Measurements from ENCODE around the gene DLGAP1.

DNA sequence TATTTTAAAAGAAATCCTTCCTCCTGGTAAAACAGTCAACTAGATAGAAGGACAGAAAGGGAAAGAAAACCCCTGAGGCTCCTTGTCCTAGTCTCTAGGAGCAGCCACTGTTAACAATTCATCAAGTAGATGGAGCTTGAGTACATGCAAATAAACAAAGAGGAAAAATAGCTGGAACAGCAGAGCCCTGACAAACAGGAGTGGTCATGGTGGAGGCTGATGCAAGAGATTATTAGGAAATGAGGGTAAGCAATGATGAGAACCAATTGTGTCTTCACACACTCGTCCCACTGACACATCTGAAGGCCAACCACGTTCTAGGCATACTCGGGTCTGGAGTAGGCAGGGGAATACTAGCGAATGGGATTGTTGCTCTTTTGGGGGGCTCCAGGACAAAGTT lies 9.2 kb downstream of the DLGAP1 start:
- TF ChIP-seq SP1 (CRISPR knock-in tag; conservative IDR thresholded peaks at IDR 0.05) (no peak), EMX1 (CRISPR knock-in tag; IDR thresholded peaks at IDR 0.05) (no peak), PRRX2 (CRISPR knock-in tag; IDR thresholded peaks at IDR 0.05) (no peak), ZNF263 (CRISPR knock-in tag; IDR thresholded peaks at IDR 0.05; ENCODE audit: low read depth) (no peak), MXD4 (CRISPR knock-in tag; IDR thresholded peaks at IDR 0.05; ENCODE audit: borderline replicate concordance) (no peak), FOXP1 (CRISPR knock-in tag; IDR thresholded peaks at IDR 0.05; ENCODE audit: borderline replicate concordance) (no peak), TEAD1 (CRISPR knock-in tag; IDR thresholded peaks at IDR 0.05) (no peak), JUN (CRISPR knock-in tag; IDR thresholded peaks at IDR 0.05) (no peak), FOXK1 (CRISPR knock-in tag; IDR thresholded peaks at IDR 0.05) (no peak)
- TF ChIP-seq, protein P1, sequence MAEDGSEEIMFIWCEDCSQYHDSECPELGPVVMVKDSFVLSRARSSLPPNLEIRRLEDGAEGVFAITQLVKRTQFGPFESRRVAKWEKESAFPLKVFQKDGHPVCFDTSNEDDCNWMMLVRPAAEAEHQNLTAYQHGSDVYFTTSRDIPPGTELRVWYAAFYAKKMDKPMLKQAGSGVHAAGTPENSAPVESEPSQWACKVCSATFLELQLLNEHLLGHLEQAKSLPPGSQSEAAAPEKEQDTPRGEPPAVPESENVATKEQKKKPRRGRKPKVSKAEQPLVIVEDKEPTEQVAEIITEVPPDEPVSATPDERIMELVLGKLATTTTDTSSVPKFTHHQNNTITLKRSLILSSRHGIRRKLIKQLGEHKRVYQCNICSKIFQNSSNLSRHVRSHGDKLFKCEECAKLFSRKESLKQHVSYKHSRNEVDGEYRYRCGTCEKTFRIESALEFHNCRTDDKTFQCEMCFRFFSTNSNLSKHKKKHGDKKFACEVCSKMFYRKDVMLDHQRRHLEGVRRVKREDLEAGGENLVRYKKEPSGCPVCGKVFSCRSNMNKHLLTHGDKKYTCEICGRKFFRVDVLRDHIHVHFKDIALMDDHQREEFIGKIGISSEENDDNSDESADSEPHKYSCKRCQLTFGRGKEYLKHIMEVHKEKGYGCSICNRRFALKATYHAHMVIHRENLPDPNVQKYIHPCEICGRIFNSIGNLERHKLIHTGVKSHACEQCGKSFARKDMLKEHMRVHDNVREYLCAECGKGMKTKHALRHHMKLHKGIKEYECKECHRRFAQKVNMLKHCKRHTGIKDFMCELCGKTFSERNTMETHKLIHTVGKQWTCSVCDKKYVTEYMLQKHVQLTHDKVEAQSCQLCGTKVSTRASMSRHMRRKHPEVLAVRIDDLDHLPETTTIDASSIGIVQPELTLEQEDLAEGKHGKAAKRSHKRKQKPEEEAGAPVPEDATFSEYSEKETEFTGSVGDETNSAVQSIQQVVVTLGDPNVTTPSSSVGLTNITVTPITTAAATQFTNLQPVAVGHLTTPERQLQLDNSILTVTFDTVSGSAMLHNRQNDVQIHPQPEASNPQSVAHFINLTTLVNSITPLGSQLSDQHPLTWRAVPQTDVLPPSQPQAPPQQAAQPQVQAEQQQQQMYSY (CRISPR knock-in tag; IDR thresholded peaks at IDR 0.05) = no peak
- TF ChIP-seq, protein P2, sequence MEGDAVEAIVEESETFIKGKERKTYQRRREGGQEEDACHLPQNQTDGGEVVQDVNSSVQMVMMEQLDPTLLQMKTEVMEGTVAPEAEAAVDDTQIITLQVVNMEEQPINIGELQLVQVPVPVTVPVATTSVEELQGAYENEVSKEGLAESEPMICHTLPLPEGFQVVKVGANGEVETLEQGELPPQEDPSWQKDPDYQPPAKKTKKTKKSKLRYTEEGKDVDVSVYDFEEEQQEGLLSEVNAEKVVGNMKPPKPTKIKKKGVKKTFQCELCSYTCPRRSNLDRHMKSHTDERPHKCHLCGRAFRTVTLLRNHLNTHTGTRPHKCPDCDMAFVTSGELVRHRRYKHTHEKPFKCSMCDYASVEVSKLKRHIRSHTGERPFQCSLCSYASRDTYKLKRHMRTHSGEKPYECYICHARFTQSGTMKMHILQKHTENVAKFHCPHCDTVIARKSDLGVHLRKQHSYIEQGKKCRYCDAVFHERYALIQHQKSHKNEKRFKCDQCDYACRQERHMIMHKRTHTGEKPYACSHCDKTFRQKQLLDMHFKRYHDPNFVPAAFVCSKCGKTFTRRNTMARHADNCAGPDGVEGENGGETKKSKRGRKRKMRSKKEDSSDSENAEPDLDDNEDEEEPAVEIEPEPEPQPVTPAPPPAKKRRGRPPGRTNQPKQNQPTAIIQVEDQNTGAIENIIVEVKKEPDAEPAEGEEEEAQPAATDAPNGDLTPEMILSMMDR (IDR thresholded peaks at IDR 0.05) = no peak
- TF ChIP-seq, protein P3, sequence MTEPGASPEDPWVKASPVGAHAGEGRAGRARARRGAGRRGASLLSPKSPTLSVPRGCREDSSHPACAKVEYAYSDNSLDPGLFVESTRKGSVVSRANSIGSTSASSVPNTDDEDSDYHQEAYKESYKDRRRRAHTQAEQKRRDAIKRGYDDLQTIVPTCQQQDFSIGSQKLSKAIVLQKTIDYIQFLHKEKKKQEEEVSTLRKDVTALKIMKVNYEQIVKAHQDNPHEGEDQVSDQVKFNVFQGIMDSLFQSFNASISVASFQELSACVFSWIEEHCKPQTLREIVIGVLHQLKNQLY (CRISPR knock-in tag; IDR thresholded peaks at IDR 0.05) = no peak

Data from WTC11 (cell line).